Thoracic aorta (tissue), 2 donors: ENCODE measurements around the gene ECSIT. TPM values are rescaled to one million over a fixed set of nuclear protein-coding genes. Genes with fewer than 3 reads are reported as not detected.

Source experiments
- ATAC-seq: fragments of 150-250 bp; one replicate; pipeline ENCODE4 v1.8.0; 2017; ENCODE audit warnings: low read depth; ENCODE audit not compliant: insufficient number of reproducible peaks, low FRiP score
- DNase-seq: peaks from one replicate; pipeline ENCODE4 v3.0.0-alpha.2; 2020; ENCODE audit warnings: low spot score
- H3K27ac ChIP-seq, 2 donors: fragments of 200-600 bp; sonication (generic); 1 replicate in 1 of 2; 2 replicates in 1 of 2; pipeline ENCODE4 v1.5.1; 2016; ENCODE audit warnings: mild to moderate bottlenecking in 2 of 2, moderate library complexity in 2 of 2
- H3K27me3 ChIP-seq: fragments of 200-600 bp; sonication (generic); replicated peaks from 2 replicates; pipeline ENCODE4 v1.6.0; 2016; ENCODE audit warnings: mild to moderate bottlenecking; ENCODE audit not compliant: insufficient read depth
- H3K36me3 ChIP-seq: fragments of 200-600 bp; sonication (generic); one replicate; pipeline ENCODE4 v1.5.1; 2016
- H3K4me1 ChIP-seq, 2 donors: fragments of 200-600 bp; sonication (generic); 1 replicate in 1 of 2; 2 replicates in 1 of 2; pipeline versions ENCODE4 v1.5.1 to v1.6.0; 2016; ENCODE audit warnings: low read depth in 2 of 2, mild to moderate bottlenecking in 1 of 2; ENCODE audit not compliant: control insufficient read depth in 1 of 2
- H3K4me3 ChIP-seq: fragments of 200-600 bp; sonication (generic); 2 replicates; pipeline ENCODE4 v1.5.1; 2016; ENCODE audit warnings: mild to moderate bottlenecking
- H3K9me3 ChIP-seq: fragments of 200-600 bp; sonication (generic); 2 replicates; pipeline ENCODE4 v1.5.1; 2016
- CTCF ChIP-seq: fragments of 200-600 bp; sonication (generic); IDR thresholded peaks from one replicate; pipeline ENCODE4 v1.5.1; 2019; ENCODE audit warnings: antibody characterized with exemption
- total RNA-seq, 2 donors: library from RNA; depleted of rRNA; stranded (reverse); fragments of >200 nt; gene quantifications; one replicate each; pipeline versions ENCODE4 v1.1.0 to v1.2.3, GENCODE V29; 2016

The ECSIT gene
- total RNA-seq, 2 donors from 2014 or later: 40.4 to 44.1 TPM

DNA sequence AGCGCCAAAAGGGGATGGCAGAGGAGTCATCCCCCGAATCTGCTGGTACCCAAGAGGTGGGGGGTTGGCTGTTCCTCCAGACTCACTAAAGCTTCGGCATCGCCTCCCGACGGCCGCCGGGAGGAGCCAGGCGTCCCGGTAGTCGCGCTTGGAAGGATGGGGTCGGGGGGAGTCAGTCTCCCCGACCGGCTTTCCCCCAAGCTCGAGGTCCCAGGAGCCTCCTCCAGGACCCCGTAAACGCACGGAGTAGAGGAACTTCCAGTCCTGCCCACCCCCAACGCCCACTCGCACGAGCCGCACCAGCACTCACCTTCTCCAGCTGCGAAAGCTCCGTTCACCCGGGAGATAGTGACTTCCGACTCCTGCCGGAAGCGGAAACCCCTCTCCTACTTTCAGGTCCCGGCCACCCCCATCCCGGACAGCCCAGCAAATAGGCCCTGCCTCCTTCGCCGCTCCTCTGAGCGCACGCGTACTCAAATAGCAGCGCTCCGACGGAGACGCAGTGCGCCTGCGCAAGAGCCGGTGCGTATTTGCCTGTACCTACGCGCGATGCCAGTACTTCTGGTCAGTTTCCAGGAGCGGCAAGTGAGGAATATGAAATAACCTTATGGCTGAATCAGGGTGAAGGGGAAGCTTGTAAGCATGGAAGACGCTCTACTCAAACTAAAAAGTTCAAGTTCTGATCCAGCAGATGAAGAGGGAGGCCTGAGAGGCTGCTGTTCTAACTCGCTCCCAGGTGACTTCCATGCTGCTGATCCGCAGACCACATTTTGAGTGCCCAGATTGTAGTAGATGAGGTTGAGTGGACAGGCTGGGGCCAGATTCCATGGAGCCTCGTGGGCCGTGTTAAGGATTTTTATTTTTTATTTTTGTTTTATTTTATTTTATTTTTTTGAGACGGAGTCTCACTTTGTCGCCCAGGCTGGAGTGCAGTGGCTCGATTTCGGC, 30.2 kb upstream of the ECSIT start, which contains the start of gene ELOF1:
Gene ELOF1 (minus strand): TSS at position 350 of the 948 bp plus-strand sequence. CDS start 4,883 bp downstream, outside the sequence.
- ATAC-seq (peak; percentile 73), DNase-seq (peak; percentile 95)
- Histone ChIP-seq H3K27me3 (no peaks in the 10 kb centered on the region), H3K36me3 (peaks cover 12% of the 10 kb centered on the region), H3K27ac (peak within 1 kb of the TSS; percentile 51 to 71), H3K4me3 (peak within 1 kb of the TSS; percentile 79), H3K4me1 (peaks cover 14 to 31% of the 10 kb centered on the region in 2 donors), H3K9me3 (no peaks in the 10 kb centered on the region)
- peak; percentile 22 for TF ChIP-seq CTCF

DNA sequence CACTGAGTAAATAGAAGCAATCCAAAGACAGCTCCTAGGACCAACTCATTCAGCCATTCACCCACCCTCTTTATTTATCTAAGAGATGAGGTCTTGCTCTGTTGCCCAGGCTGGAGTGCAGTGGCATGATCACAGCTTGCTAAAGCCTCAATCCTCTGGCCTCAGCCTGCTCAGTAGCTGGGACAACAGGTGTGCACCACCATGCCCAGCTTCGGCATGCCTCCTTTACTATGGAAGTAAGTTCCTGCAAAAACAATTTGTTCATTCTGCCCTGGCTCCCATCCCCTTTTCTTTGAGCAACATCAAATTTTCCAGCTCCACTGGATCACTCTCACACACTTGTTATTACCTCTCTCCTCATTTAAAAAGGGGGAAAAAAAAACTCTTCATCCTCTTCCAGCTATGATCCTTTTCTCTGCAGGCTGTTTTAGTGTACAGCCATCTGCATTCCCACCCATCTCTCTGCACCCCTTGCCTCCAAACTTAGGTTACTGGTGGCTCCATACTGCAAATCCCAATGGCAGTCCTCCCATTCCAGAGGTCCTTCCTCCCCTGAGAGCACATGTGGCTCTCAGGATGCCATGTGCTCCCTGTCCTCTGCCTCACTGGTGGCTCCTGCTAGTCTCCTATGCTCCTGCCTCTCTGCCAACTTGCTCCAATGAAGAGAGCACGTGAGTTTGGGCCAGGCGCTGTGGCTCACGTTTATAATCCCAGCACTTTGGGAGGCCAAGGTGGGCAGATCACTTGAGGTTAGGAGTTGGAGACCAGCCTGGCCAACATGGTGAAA, 27.9 kb upstream of the ECSIT start:
- no peak overlapping the region for H3K4me3 ChIP-seq
- H3K36me3 ChIP-seq: peaks cover 29% of the 10 kb centered on the region
- no peak for ATAC-seq
- no peak for TF ChIP-seq CTCF
- peaks cover 14 to 31% of the 10 kb centered on the region in 2 donors for H3K4me1 ChIP-seq
- no peaks in the 10 kb centered on the region for H3K27me3 ChIP-seq
- no peak overlapping the region for H3K27ac ChIP-seq
- no peak for DNase-seq
- H3K9me3 ChIP-seq: no peaks in the 10 kb centered on the region

DNA sequence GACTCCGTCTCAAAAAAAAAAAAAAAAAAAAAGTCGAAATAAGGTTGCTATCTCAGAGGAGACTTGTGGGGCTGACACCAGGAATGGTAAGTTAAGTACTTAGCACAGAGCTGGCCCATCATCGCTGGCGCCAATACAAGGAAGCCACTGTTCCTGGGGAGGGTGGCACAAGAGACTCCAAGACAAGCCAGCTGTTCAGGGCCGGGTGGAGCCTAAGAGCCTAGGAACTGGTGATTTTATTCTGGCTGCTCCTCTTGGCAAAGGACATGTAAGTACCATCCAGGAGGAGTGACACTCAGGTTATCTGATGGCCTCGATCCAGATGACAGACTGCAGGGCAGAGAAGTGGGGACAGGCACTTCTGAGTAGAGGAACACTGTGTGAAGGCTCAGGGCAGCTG, 26.3 kb upstream of the ECSIT start:
- no peak for ATAC-seq
- peaks cover 32% of the 10 kb centered on the region for H3K36me3 ChIP-seq
- peaks cover 12 to 25% of the 10 kb centered on the region in 2 donors for H3K4me1 ChIP-seq

DNA sequence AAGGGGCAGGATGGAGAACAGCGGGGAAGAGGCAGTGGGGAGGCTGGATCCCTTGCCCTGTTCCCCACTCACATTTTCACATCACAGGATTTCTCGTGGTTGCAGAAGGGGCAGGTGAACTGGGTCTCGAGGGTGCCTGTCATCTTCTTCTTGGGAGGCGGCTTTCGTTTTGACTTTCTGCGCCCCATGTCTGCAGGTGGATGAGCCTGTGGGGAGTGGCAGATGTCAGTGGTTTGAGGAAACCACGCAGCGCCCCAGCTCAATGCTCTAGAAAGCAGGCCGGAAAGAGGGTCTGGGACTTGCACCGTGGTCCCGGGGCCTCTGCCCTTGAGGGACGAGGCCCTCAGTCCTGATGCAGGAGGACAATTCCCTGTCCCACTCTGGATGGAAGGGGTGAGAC, 25.2 kb upstream of the ECSIT start:
- no peak for ATAC-seq

More for the DNA sequence above, 26.3 kb upstream of the ECSIT start:
- Histone ChIP-seq H3K9me3 (no peaks in the 10 kb centered on the region), H3K4me3 (no peak overlapping the region), H3K27ac (no peak overlapping the region), H3K27me3 (no peaks in the 10 kb centered on the region)
- TF ChIP-seq CTCF: no peak
- no peak for DNase-seq

More for the DNA sequence above, 25.2 kb upstream of the ECSIT start:
- no peaks in the 10 kb centered on the region for H3K27me3 ChIP-seq
- DNase-seq: no peak
- H3K36me3 ChIP-seq: peaks cover 42% of the 10 kb centered on the region
- no peak overlapping the region for H3K27ac ChIP-seq
- peaks cover 8 to 19% of the 10 kb centered on the region in 2 donors for H3K4me1 ChIP-seq
- no peak overlapping the region for H3K4me3 ChIP-seq
- no peaks in the 10 kb centered on the region for H3K9me3 ChIP-seq
- TF ChIP-seq CTCF: no peak
